Suprapubic skin (tissue), 4 donors: ENCODE measurements around the gene FRK. TPM values are rescaled to one million over a fixed set of nuclear protein-coding genes. Genes with fewer than 3 reads are reported as not detected.

ENCODE experiments used
- DNase-seq, 2 donors: peaks; one replicate each; pipeline ENCODE4 v3.0.0-alpha.2; 2019; ENCODE audit warnings: low spot score in 2 of 2
- H3K27ac ChIP-seq: fragments of 200-600 bp; sonication (generic); one replicate; pipeline ENCODE4 v1.5.1; 2019
- H3K27me3 ChIP-seq: fragments of 200-600 bp; sonication (generic); one replicate; pipeline ENCODE4 v1.5.1; 2019
- H3K36me3 ChIP-seq: fragments of 200-600 bp; sonication (generic); one replicate; pipeline ENCODE4 v1.5.1; 2019
- H3K4me1 ChIP-seq: fragments of 200-600 bp; sonication (generic); one replicate; pipeline ENCODE4 v1.5.1; 2019
- H3K4me3 ChIP-seq: fragments of 200-600 bp; sonication (generic); one replicate; pipeline ENCODE4 v1.5.1; 2019; ENCODE audit warnings: mild to moderate bottlenecking
- H3K9me3 ChIP-seq: fragments of 200-600 bp; sonication (generic); one replicate; pipeline ENCODE4 v1.5.1; 2019
- EP300 ChIP-seq: sonication (generic); formaldehyde crosslinking; IDR thresholded peaks from one replicate; pipeline ENCODE4 v1.6.1; 2017; ENCODE audit warnings: antibody characterized with exemption
- POLR2A ChIP-seq, 2 donors: fragments of 450-650 bp; IDR thresholded peaks; one replicate each; pipeline ENCODE4 v1.6.1; 2017; ENCODE audit warnings: antibody characterized with exemption in 2 of 2, mild to moderate bottlenecking in 2 of 2, moderate library complexity in 2 of 2
- POLR2AphosphoS5 ChIP-seq, 3 donors: sonication (generic); formaldehyde crosslinking; IDR thresholded peaks; one replicate each; pipeline ENCODE4 v1.6.1; 2017; ENCODE audit warnings: antibody characterized with exemption in 3 of 3
- WGBS: methylation state at CpG from one replicate; pipeline ENCODE4 v1.1.5; 2018; 5-methylcytosine and 5-hydroxymethylcytosine counted together
- total RNA-seq, 4 donors: library from RNA; depleted of rRNA; stranded (reverse); fragments of >200 nt; gene quantifications; one replicate each; pipeline ENCODE4 v1.1.0, GENCODE V29; 2016
- TF ChIP-seq, protein P1 (sequence below), 2 donors: fragments of 200-600 bp in 1 of 2; fragments of 450-650 bp in 1 of 2; sonication (generic) in 1 of 2; IDR thresholded peaks; one replicate each; pipeline ENCODE4 v1.5.1; 2016 to 2019; ENCODE audit warnings: antibody characterized with exemption in 2 of 2, mild to moderate bottlenecking in 1 of 2, moderate library complexity in 1 of 2

Gene FRK
- total RNA-seq, 4 donors from 2014 or later = 1.6 to 3.6 (median 3.0) TPM

DNA sequence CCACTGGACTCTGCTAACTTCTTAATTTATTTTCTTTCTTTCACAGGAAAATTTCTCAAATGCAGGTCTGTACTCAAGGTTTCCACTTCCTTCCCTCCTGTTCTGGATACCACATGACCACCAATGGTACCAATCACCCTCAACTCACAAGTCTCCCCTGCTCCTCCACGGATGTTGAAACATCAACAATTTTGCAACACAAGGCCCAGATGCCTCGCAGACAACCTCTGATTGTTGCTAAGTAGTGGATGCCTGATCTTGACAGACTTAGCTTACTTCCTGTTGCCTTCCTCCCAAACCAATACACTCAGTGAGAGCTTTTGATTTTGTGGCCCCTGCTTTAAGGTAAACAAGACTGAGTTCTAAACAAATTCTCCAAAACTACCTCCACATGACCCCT lies 146.6 kb downstream of the FRK start:
- H3K27me3 ChIP-seq = no peaks in the 10 kb centered on the region
- no peak overlapping the region for H3K4me3 ChIP-seq
- no peaks in the 10 kb centered on the region for H3K36me3 ChIP-seq
- H3K27ac ChIP-seq = no peak overlapping the region
- no peak for TF ChIP-seq POLR2AphosphoS5 (IDR thresholded peaks at IDR 0.05)
- H3K4me1 ChIP-seq = no peaks in the 10 kb centered on the region
- 23% methylated on average over 2 of the region's 2 CpGs for WGBS
- DNase-seq = no peak
- H3K9me3 ChIP-seq = no peaks in the 10 kb centered on the region

DNA sequence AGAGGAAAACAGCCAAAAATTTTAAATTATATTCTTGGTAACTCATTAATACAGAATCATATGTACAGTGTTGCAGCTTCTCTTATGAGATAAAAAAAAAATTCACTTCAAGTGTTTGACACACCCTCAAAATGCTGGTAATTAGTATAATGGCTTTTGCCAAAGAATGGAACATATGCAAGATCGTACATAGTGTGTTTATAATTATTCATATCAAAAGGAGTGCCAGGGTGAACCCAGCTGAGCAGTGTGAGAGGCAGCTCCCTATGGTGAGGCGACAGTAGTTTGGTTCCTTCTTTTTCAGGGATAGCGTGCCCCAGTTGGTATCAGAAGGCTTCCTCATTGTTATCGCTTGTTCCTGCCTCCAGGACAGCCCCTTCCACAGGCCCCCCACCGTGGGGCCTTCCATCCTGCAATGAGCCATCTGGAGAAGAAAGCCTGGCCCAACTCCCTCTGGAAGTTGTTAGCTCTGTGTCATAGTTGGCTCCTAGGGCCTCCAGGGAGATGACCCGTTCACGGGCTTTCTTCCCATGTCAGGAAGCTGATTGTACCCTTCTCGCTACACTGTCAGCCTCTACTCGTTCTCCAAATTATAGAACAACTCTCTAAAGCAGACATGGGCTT lies 150.7 kb downstream of the FRK start:
- DNase-seq = no peak
- TF ChIP-seq POLR2AphosphoS5 (IDR thresholded peaks at IDR 0.05) (no peak), EP300 (no peak), POLR2A (IDR thresholded peaks at IDR 0.05) (no peak)
- TF ChIP-seq, protein P1, sequence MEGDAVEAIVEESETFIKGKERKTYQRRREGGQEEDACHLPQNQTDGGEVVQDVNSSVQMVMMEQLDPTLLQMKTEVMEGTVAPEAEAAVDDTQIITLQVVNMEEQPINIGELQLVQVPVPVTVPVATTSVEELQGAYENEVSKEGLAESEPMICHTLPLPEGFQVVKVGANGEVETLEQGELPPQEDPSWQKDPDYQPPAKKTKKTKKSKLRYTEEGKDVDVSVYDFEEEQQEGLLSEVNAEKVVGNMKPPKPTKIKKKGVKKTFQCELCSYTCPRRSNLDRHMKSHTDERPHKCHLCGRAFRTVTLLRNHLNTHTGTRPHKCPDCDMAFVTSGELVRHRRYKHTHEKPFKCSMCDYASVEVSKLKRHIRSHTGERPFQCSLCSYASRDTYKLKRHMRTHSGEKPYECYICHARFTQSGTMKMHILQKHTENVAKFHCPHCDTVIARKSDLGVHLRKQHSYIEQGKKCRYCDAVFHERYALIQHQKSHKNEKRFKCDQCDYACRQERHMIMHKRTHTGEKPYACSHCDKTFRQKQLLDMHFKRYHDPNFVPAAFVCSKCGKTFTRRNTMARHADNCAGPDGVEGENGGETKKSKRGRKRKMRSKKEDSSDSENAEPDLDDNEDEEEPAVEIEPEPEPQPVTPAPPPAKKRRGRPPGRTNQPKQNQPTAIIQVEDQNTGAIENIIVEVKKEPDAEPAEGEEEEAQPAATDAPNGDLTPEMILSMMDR (IDR thresholded peaks at IDR 0.05) = no peak
- Histone ChIP-seq H3K27me3 (no peaks in the 10 kb centered on the region), H3K27ac (no peak overlapping the region), H3K4me1 (no peaks in the 10 kb centered on the region), H3K4me3 (no peak overlapping the region), H3K9me3 (no peaks in the 10 kb centered on the region), H3K36me3 (no peaks in the 10 kb centered on the region)
- WGBS = 72% methylated on average over 9 of the region's 9 CpGs

DNA sequence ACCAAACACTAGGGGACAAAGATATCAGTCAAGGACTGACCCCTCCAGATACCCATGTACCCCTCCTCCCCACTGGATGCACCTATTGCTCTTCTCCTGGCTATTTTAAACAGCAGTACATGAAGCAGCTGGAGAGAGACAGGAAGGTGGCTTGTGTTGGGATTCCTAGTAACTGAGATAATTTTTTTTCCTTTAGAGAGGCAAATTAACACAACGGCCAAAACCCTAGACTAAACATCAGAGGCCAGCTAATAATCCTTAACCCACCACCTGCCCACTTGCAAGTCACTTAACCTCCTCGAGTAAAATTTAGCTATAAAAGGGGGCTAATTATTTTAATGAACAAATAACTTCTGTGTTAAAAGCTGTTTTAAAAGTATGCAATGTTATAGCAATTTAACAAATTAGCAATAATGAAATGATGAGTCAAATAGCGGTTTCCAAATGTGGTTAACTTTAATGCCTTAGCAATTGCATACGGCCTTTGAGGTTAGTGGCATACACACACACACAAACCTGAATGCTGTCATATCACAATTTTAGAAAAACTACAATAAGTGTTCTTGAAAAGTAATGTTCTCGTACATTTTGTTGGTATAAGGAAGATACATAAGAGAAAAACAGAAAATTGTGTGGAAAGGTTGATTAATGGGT lies 151.7 kb downstream of the FRK start:
- Histone ChIP-seq H3K4me1 (no peaks in the 10 kb centered on the region), H3K9me3 (no peaks in the 10 kb centered on the region), H3K4me3 (no peak overlapping the region), H3K27ac (no peak overlapping the region), H3K36me3 (no peaks in the 10 kb centered on the region), H3K27me3 (no peaks in the 10 kb centered on the region)
- DNase-seq = no peak
- TF ChIP-seq EP300 = no peak
- TF ChIP-seq POLR2AphosphoS5 (IDR thresholded peaks at IDR 0.05) = no peak
- TF ChIP-seq, protein P1 (IDR thresholded peaks at IDR 0.05) = no peak
- no peak for TF ChIP-seq POLR2A (IDR thresholded peaks at IDR 0.05)
- 76% methylated on average over 5 of the region's 5 CpGs for WGBS

DNA sequence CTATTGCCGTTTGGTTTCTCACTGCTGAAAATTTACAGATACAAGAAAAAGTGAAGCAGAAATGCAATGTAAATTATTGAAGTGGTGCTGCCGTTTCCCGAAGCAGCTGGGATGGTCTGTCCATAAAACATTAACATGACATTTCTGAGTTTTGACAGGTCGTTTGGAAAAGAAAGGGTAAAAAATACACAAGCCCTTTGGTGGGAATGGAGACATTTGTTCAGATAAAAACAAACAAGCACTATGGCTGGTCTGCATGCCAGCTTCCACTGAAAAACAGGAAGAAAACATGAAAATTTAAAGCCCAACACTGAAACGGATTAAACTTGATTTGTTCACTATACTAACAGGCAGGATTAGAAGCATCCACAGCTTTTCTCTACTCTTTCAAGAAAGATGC lies 155.2 kb downstream of the FRK start:
- no peaks in the 10 kb centered on the region for H3K27me3 ChIP-seq
- H3K27ac ChIP-seq = no peak overlapping the region
- DNase-seq = no peak
- TF ChIP-seq EP300 (no peak), POLR2A (IDR thresholded peaks at IDR 0.05) (no peak), POLR2AphosphoS5 (IDR thresholded peaks at IDR 0.05) (no peak)
- TF ChIP-seq, protein P1 (IDR thresholded peaks at IDR 0.05) = no peak
- 52% methylated on average over 5 of the region's 5 CpGs for WGBS
- H3K4me3 ChIP-seq = no peak overlapping the region
- no peaks in the 10 kb centered on the region for H3K9me3 ChIP-seq
- H3K4me1 ChIP-seq = no peaks in the 10 kb centered on the region
- H3K36me3 ChIP-seq = no peaks in the 10 kb centered on the region

DNA sequence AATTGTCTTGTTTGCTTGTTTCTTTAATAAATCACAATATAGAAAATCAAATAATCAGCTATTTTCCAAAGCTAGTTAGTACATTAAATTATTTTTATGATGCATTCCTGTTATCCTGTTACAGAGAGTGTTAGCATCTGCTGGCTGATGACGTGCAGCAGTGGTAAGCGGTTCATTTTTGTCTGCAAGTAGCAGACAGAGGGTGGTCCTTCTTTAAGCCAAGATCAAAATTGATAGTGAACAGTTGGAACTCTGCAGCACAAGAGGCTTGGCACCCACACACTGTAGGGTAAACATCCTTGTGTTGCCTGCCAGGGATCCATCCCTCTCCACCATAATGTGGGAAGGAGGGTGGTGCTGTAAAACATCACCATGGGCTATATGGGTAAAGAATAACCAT lies 158.3 kb downstream of the FRK start:
- 51% methylated on average over 2 of the region's 2 CpGs for WGBS
- Histone ChIP-seq H3K4me3 (no peak overlapping the region), H3K9me3 (no peaks in the 10 kb centered on the region), H3K36me3 (no peaks in the 10 kb centered on the region), H3K27ac (no peak overlapping the region), H3K4me1 (no peaks in the 10 kb centered on the region), H3K27me3 (no peaks in the 10 kb centered on the region)
- no peak for DNase-seq
- TF ChIP-seq POLR2A (IDR thresholded peaks at IDR 0.05) (no peak), POLR2AphosphoS5 (IDR thresholded peaks at IDR 0.05) (no peak), EP300 (no peak)
- TF ChIP-seq, protein P1 (IDR thresholded peaks at IDR 0.05) = no peak
